LNCAP (cell line): ENCODE results near the gene SPATC1L.

Source experiments
- CTCF ChIP-seq: fragments of 450-650 bp; IDR thresholded peaks from 2 replicates; pipeline ENCODE4 v1.5.1; 2017; ENCODE audit warnings: mild to moderate bottlenecking

Gene SPATC1L

DNA sequence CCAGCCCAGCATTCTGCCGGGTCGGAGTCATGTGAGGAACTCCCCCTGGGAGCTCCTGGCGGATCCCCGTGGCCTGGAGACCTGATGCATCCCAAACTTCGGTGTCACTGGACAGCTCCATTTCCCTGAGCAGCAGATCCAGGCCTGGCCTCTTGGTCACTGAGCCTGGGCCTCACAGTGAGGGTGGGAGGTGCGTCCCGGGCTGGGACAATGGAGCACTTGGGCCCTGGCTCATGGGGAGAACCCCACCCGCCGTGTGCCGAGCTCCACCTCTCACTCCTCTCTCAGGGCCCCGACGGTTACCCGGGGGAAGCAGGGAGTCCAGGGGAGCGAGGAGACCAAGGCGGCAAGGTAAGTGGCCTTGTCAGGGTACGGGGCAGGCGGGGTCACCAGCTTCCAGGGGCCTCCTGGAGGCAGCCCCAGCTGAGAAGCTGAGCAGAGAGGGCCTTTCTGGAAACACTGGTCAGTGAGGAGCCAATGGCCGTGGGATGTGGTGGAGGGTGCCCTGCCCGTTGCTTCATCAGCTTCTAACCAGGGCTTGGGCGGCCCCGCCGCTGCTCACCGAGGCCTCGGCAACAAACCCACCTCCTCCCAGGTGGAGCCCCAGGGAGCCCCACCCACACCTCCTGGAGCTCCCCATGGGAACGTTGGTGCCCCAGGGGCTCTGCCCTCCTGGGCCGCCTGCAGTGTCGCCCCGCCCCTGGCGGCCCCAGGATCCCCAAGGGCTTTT lies 66.5 kb downstream of the SPATC1L start:
- no peak for TF ChIP-seq CTCF

GRCh38 chr21:46116776-46117585 lies 67.3 kb downstream of the SPATC1L start:
- no peak for TF ChIP-seq CTCF

DNA sequence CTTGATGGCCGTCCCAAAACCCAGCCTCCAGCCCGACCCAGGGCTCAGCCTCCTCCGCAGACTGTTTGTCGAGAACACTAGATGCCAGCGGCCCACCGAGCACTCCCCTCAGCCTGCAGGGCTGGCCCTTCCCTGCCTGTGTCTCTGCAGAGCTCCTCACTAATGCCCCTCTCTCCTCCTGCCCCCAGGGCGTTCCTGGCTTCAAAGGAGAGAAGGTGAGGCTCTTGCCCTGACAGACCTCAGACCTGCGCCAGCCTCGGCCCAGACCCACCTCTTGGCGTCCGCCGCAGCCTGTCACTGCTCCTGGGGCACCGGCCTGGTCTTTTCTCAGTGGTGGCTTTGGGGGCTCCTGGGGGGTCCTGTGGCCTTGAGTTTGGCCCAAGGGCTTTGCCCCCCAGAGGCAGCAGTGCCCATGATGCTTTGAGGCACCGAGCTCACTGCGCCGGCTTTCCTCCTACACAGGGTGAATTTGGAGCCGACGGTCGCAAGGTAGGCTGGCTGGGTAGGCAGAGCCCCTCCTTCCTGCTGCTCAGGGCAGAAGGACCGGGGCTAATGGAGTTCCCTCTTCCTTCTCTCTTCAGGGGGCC lies 68.0 kb downstream of the SPATC1L start:
- TF ChIP-seq CTCF = no peak

DNA sequence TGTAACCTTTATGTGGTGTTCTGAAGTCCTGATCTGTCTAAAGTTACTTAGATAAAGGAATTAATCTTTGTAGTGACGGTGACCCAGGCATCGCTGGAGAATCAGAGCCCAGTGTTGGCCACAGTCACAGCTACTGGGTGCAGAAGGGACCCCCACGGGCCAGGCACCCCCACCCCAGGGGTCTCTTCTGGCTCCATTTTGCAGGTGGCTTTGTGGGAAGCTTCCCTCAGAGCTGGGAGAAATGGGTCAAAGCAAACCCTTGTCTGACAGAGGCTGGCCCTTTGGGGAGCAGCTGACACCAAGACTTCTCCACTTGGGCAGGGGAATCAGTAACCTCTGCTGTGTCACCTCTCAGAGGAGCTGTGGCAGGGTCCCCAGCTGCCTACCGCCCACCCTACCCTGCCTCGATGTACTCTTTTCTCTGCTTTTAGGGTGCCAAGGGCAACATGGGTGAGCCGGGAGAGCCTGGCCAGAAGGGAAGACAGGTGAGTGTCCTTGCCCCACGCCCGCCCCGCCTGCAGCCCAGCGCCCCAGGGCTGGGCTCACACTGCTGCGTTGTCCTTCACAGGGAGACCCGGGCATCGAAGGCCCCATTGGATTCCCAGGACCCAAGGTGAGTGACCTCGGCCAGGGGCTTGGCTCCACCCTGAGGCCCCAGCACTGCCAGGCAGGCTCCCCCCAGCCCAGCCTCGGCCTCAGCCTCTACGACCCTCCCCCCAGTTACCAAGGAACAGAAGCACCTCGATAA lies 68.6 kb downstream of the SPATC1L start:
- no peak for TF ChIP-seq CTCF

DNA sequence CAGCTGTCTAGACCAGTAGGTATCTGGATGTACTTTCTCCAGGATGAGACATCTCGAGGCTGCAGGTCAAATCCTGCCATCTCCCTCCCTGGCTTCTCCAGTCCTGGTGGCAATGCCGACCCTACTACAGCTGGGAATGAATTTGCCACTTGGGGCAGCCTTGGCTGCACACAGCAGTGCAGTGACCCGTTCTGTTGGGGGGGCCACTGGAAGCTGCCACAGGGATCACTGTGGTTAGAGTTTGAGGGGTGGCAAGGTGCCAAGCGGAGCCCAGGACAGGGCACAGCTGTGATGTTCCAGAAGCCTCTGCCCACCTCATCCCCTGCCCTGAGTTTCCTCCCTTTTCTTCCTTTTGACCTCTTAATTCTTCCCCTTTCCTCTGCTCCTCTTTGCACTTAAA lies 69.3 kb downstream of the SPATC1L start:
- no peak for TF ChIP-seq CTCF

DNA sequence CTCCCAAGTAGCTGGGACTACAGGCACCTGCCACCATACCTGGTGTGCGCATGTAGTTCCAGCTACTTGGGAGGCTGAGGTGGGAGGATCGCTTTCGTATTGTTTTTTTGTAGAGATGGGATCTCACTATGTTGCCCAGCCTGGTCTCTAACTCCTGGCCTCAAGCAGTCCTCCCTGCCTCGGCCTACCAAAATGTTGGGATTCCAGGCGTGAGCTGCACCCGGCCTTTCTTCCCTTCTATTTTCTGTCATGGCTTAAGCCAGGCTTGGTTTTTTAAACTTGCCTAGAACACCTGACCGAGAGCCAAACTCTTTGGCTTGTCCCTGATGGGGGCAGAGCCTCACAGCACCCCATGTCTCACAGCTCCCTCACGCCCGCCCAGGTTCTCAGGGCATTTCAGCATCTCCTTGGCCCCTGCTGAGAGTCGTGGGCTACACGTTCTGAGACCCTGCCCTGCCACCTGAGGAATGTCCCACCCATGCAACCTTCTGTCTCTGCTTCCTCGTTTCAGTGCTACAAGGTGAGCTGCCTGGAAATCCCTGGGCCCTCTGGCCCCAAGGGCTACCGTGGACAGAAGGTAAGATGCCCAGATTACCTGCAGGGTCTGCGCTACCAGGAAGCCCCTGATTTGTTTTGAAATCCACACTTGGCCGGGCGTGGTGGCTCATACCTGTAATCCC lies 70.6 kb downstream of the SPATC1L start:
- no peak for TF ChIP-seq CTCF

DNA sequence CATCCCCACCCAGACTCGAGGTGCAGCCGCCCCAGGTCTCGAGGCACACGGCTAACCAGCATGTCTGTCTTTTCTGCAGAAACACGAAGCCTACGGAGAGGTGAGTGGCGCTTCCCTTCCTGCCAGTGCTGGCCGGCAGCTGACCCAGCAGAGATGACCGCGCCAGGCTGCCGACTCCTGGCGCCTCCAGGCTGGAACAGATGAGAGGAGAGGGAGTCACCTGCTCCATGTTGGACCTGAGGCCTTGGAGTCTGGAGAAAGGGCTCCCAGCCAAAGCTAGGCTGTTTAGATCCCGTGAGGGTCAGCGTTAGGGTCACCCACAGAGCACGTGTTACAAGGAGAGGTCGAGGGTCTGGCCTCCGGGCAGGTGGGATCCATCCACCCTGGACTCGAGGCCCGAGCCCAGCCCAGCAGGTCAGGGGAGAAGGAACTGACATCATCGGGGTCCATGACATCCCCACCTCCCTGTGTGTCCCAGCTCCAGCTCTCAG lies 71.5 kb downstream of the SPATC1L start:
- TF ChIP-seq CTCF = no peak
